ENCODE data around the gene GRP. TPM values are rescaled to one million over a fixed set of nuclear protein-coding genes. Genes with fewer than 3 reads are reported as not detected.

The GRP gene
- total RNA-seq, 1 donor from 2014 or later, result not detected

Other genes starting within 250 kb of the GRP start
- gene SEC11C, start 80.3 kb upstream of the GRP start, total RNA-seq, result 16.1 and 24.3 TPM in 2 replicates
- not detected in 2 replicates for gene RAX, start 53.3 kb downstream of the GRP start, total RNA-seq
- not detected in 2 replicates for gene CPLX4, start 98.5 kb downstream of the GRP start, total RNA-seq
- gene LMAN1, start 139.1 kb downstream of the GRP start, total RNA-seq, result 136 and 180 TPM in 2 replicates

Data from myocyte (in vitro differentiated cells).